ENCODE results near the gene ANKFN1.

- TF ChIP-seq CTCF (IDR thresholded peaks at IDR 0.05) (no peak), EZH2 (IDR thresholded peaks at IDR 0.05) (no peak)
Observed at GRCh38 chr17:56314984-56315602, 161.8 kb downstream of the ANKFN1 start.
